ENCODE data around the gene TOMM40L. TPM values are rescaled to one million over a fixed set of nuclear protein-coding genes. Genes with fewer than 3 reads are reported as not detected.

Gene TOMM40L
- total RNA-seq, 3 donors from 2014 or later = 17.2 to 24.5 (median 23.5) TPM

- intact Hi-C loops (cut with DNase I, micrococcal nuclease) = loop anchor here in 1 of 2 donors (10.0 kb wide), 1 partner anchor 186 kb away; no protein-coding TSS in a partner anchor
- Histone ChIP-seq H3K36me3 (ENCODE audit: low read depth) (no peaks in the 10 kb centered on the region), H3K9me3 (no peaks in the 10 kb centered on the region), H3K4me1 (ENCODE audit: low read depth) (peaks cover 23% of the 10 kb centered on the region), H3K4me3 (no peak within 1 kb of the TSS)
- peak in 1 of 3 donors; percentile 49 for DNase-seq
- no peak for ATAC-seq
- no peak for TF ChIP-seq CTCF (IDR thresholded peaks at IDR 0.05)
Observed at GRCh38 chr1:161198897-161199431, 26.9 kb upstream of the TOMM40L start, which contains the start of gene ADAMTS4. Gene ADAMTS4 (minus strand): TSS chr1:161199054. CDS start chr1:161198627, 427 bp downstream.

GRCh38 chr1:161199506-161200139, 26.2 kb upstream of the TOMM40L start:
- no peak overlapping the region for H3K4me3 ChIP-seq
- no peaks in the 10 kb centered on the region for H3K9me3 ChIP-seq
- peaks cover 24% of the 10 kb centered on the region for H3K4me1 ChIP-seq (ENCODE audit: low read depth)
- ATAC-seq (no peak), DNase-seq (no peak)
- intact Hi-C loops (cut with DNase I, micrococcal nuclease) = loop anchor here in 1 of 2 donors (10.0 kb wide), 1 partner anchor 185 kb away; no protein-coding TSS in a partner anchor
- TF ChIP-seq CTCF (IDR thresholded peaks at IDR 0.05) = no peak
- peaks cover 4% of the 10 kb centered on the region for H3K36me3 ChIP-seq (ENCODE audit: low read depth)

GRCh38 chr1:161200421-161200991, 25.4 kb upstream of the TOMM40L start:
- TF ChIP-seq CTCF (IDR thresholded peaks at IDR 0.05) = no peak
- DNase-seq (no peak), ATAC-seq (no peak)
- Histone ChIP-seq H3K36me3 (ENCODE audit: low read depth) (peaks cover 4% of the 10 kb centered on the region), H3K9me3 (no peaks in the 10 kb centered on the region), H3K4me3 (no peak overlapping the region), H3K4me1 (ENCODE audit: low read depth) (peaks cover 24% of the 10 kb centered on the region)
- intact Hi-C loops (cut with DNase I, micrococcal nuclease) = no loop called here

GRCh38 chr1:161200992-161201835, 24.6 kb upstream of the TOMM40L start:
- DNase-seq (peak in 2 of 3 donors; percentile 56 to 72), ATAC-seq (peak; percentile 1)
- H3K9me3 ChIP-seq = no peaks in the 10 kb centered on the region
- peaks cover 4% of the 10 kb centered on the region for H3K36me3 ChIP-seq (ENCODE audit: low read depth)
- intact Hi-C loops (cut with DNase I, micrococcal nuclease) = no loop called here
- no peak for TF ChIP-seq CTCF (IDR thresholded peaks at IDR 0.05)
- H3K4me1 ChIP-seq (ENCODE audit: low read depth) = peaks cover 27% of the 10 kb centered on the region
- no peak overlapping the region for H3K4me3 ChIP-seq

All from mucosa of descending colon (tissue), 3 donors.